Colonic mucosa (tissue), 4 donors: ENCODE measurements around the gene HOXA13. TPM values are rescaled to one million over a fixed set of nuclear protein-coding genes. Genes with fewer than 3 reads are reported as not detected.

Source experiments
- DNase-seq: peaks from one replicate; pipeline ENCODE4 v3.0.0-alpha.2; 2020
- H3K27ac ChIP-seq: fragments of 200-600 bp; one replicate; pipeline ENCODE4 v1.8.0; 2021
- H3K27me3 ChIP-seq: fragments of 200-600 bp; one replicate; pipeline ENCODE4 v1.8.0; 2021
- H3K36me3 ChIP-seq: fragments of 200-600 bp; one replicate; pipeline ENCODE4 v1.8.0; 2021
- H3K4me1 ChIP-seq: fragments of 200-600 bp; one replicate; pipeline ENCODE4 v1.8.0; 2021; ENCODE audit warnings: mild to moderate bottlenecking
- H3K4me3 ChIP-seq: fragments of 200-600 bp; one replicate; pipeline ENCODE4 v1.8.0; 2021
- H3K9ac ChIP-seq, 2 donors: one replicate each; pipeline ENCODE4 v1.7.0; 2013; ENCODE audit warnings: control low read depth in 2 of 2, low read depth in 2 of 2, low read length in 2 of 2
- H3K9me3 ChIP-seq: fragments of 200-600 bp; one replicate; pipeline ENCODE4 v1.8.0; 2021
- CTCF ChIP-seq: fragments of 200-600 bp; IDR thresholded peaks from one replicate; pipeline ENCODE4 v1.8.0; 2022; ENCODE audit warnings: antibody characterized with exemption, mild to moderate bottlenecking
- intact Hi-C: fragments of 100-400 bp; cut with DNase I; formaldehyde crosslinking; loops from one replicate; pipeline ENCODE4 v1.14.1; 2022
- total RNA-seq, 2 donors: library from RNA; stranded (reverse); fragmentation: NEBNext Ultra II Directional in 1 of 2; extraction: Animal tissue kit (Norgen Biotek cat#: 25700) in 1 of 2; gene quantifications; one replicate each; pipeline ENCODE4 v1.2.1, GENCODE V29; 2021
- donor health status: healthy.
- donor health status: DM: no; HTN: no; CAD: no.
- donor health status: DM: no; HTN: no; CAD: no.

Gene HOXA13
- total RNA-seq, 2 donors from 2014 or later, result 22.7 to 33.8 TPM

- intact Hi-C loops, result loop anchor here (10.0 kb wide), 1 partner anchor 785 kb away; no protein-coding TSS in a partner anchor
- Histone ChIP-seq H3K36me3 (no peaks in the 10 kb centered on the region), H3K9me3 (no peaks in the 10 kb centered on the region), H3K27me3 (peaks cover 15% of the 10 kb centered on the region), H3K27ac (no peak overlapping the region), H3K4me3 (no peak overlapping the region), H3K9ac (no peak overlapping the region), H3K4me1 (no peaks in the 10 kb centered on the region)
- DNase-seq, result no peak
- no peak for TF ChIP-seq CTCF
Observed at GRCh38 chr7:27229448-27229847, 29.6 kb upstream of the HOXA13 start.

- H3K9ac ChIP-seq, result no peak overlapping the region
- no peak overlapping the region for H3K27ac ChIP-seq
- H3K36me3 ChIP-seq, result no peaks in the 10 kb centered on the region
- no peaks in the 10 kb centered on the region for H3K4me1 ChIP-seq
- DNase-seq, result no peak
- no peak overlapping the region for H3K4me3 ChIP-seq
- no peaks in the 10 kb centered on the region for H3K9me3 ChIP-seq
- peaks cover 19% of the 10 kb centered on the region for H3K27me3 ChIP-seq
- intact Hi-C loops, result loop anchor here (10.0 kb wide), 1 partner anchor 790 kb away; no protein-coding TSS in a partner anchor
- TF ChIP-seq CTCF, result no peak
Observed at GRCh38 chr7:27224983-27225934, 25.4 kb upstream of the HOXA13 start.

GRCh38 chr7:27223941-27224575 is 24.2 kb upstream of the HOXA13 start:
- Histone ChIP-seq H3K4me3 (no peak overlapping the region), H3K9me3 (no peaks in the 10 kb centered on the region), H3K27ac (no peak overlapping the region), H3K36me3 (no peaks in the 10 kb centered on the region), H3K4me1 (no peaks in the 10 kb centered on the region), H3K27me3 (peaks cover 22% of the 10 kb centered on the region), H3K9ac (no peak overlapping the region)
- intact Hi-C loops, result loop anchor here (10.0 kb wide), 1 partner anchor 791 kb away; no protein-coding TSS in a partner anchor
- no peak for TF ChIP-seq CTCF
- no peak for DNase-seq

- no peaks in the 10 kb centered on the region for H3K36me3 ChIP-seq
- intact Hi-C loops, result loop anchor here (10.0 kb wide), 1 partner anchor 794 kb away; no protein-coding TSS in a partner anchor
- peaks cover 22% of the 10 kb centered on the region for H3K27me3 ChIP-seq
- H3K27ac ChIP-seq, result no peak overlapping the region
- no peak overlapping the region for H3K9ac ChIP-seq
- no peak for DNase-seq
- H3K9me3 ChIP-seq, result no peaks in the 10 kb centered on the region
- no peaks in the 10 kb centered on the region for H3K4me1 ChIP-seq
- TF ChIP-seq CTCF, result no peak
- H3K4me3 ChIP-seq, result no peak overlapping the region
Observed at GRCh38 chr7:27221201-27221797, 21.4 kb upstream of the HOXA13 start.

- H3K4me3 ChIP-seq, result no peak overlapping the region
Observed at GRCh38 chr7:27220440-27220955, 20.6 kb upstream of the HOXA13 start.

More at GRCh38 chr7:27220440-27220955, 20.6 kb upstream of the HOXA13 start:
- Histone ChIP-seq H3K36me3 (no peaks in the 10 kb centered on the region), H3K9me3 (no peaks in the 10 kb centered on the region), H3K27me3 (peaks cover 14% of the 10 kb centered on the region), H3K4me1 (no peaks in the 10 kb centered on the region), H3K27ac (no peak overlapping the region), H3K9ac (no peak overlapping the region)
- TF ChIP-seq CTCF, result no peak
- intact Hi-C loops, result loop anchor here (10.0 kb wide), 1 partner anchor 794 kb away; no protein-coding TSS in a partner anchor
- DNase-seq, result no peak
